Thyroid gland (tissue), 4 donors: ENCODE measurements around the gene INPP4B. TPM values are rescaled to one million over a fixed set of nuclear protein-coding genes. Genes with fewer than 3 reads are reported as not detected.

Experiments used
- DNase-seq, 2 donors: peaks; one replicate each; pipeline ENCODE4 v3.0.0-alpha.2; 2019
- H3K27ac ChIP-seq, 3 donors: fragments of 200-600 bp; sonication (generic); 1 replicate in 2 of 3; 2 replicates in 1 of 3; pipeline ENCODE4 v1.5.1; 2016 to 2019; ENCODE audit warnings: mild to moderate bottlenecking in 1 of 3, moderate library complexity in 1 of 3
- H3K27me3 ChIP-seq: fragments of 200-600 bp; sonication (generic); one replicate; pipeline ENCODE4 v1.5.1; 2019
- H3K36me3 ChIP-seq, 2 donors: fragments of 200-600 bp; sonication (generic); one replicate each; pipeline ENCODE4 v1.5.1; 2016 to 2019
- H3K4me1 ChIP-seq, 2 donors: fragments of 200-600 bp; sonication (generic); one replicate each; pipeline ENCODE4 v1.5.1; 2017 to 2019
- H3K4me3 ChIP-seq, 3 donors: fragments of 200-600 bp; sonication (generic); replicated peaks in 1 of 3; 1 replicate in 2 of 3; 2 replicates in 1 of 3; pipeline ENCODE4 v1.5.1; 2016; ENCODE audit warnings: mild to moderate bottlenecking in 1 of 3
- H3K9me3 ChIP-seq: fragments of 200-600 bp; sonication (generic); one replicate; pipeline ENCODE4 v1.5.1; 2017
- POLR2A ChIP-seq, 2 donors: fragments of 450-650 bp; IDR thresholded peaks; one replicate each; pipeline ENCODE4 v1.6.1; 2017; ENCODE audit warnings: antibody characterized with exemption in 2 of 2, mild to moderate bottlenecking in 2 of 2, moderate library complexity in 1 of 2
- WGBS, 2 donors: methylation state at CpG; one replicate each; pipeline ENCODE4 v1.1.5; 2017; 5-methylcytosine and 5-hydroxymethylcytosine counted together
- intact Hi-C: fragments of 100-400 bp; cut with DNase I; formaldehyde crosslinking; loops from one replicate; pipeline ENCODE4 v1.15.1; 2023
- total RNA-seq, 4 donors: library from RNA; depleted of rRNA; stranded (reverse); fragments of >200 nt; gene quantifications; one replicate each; pipeline ENCODE4 v1.2.3, GENCODE V29; 2016
- TF ChIP-seq, protein P1 (sequence below), 6 experiments: fragments of 200-600 bp in 3 of 6; fragments of 450-650 bp in 3 of 6; sonication (generic) in 3 of 6; IDR thresholded peaks; one replicate each; pipeline ENCODE4 v1.5.1; 2016 to 2019; ENCODE audit warnings: antibody characterized with exemption in 6 of 6, mild to moderate bottlenecking in 2 of 6, inconsistent platforms in 1 of 6, moderate library complexity in 1 of 6

The INPP4B gene
- total RNA-seq, 4 donors from 2014 or later = 8.0 to 22.1 (median 12.0) TPM

- WGBS, 2 donors = 89 to 92% methylated on average over 4 of the region's 4 CpGs
- H3K9me3 ChIP-seq = no peaks in the 10 kb centered on the region
- DNase-seq = no peak
- no peak overlapping the region for H3K27ac ChIP-seq
- no peaks in the 10 kb centered on the region for H3K4me1 ChIP-seq
- intact Hi-C loops = loop anchor here (5.0 kb wide), 1 partner anchor 369 kb away; no protein-coding TSS in a partner anchor
- no peaks in the 10 kb centered on the region for H3K27me3 ChIP-seq
- TF ChIP-seq POLR2A (IDR thresholded peaks at IDR 0.05) = no peak
- TF ChIP-seq, protein P1, sequence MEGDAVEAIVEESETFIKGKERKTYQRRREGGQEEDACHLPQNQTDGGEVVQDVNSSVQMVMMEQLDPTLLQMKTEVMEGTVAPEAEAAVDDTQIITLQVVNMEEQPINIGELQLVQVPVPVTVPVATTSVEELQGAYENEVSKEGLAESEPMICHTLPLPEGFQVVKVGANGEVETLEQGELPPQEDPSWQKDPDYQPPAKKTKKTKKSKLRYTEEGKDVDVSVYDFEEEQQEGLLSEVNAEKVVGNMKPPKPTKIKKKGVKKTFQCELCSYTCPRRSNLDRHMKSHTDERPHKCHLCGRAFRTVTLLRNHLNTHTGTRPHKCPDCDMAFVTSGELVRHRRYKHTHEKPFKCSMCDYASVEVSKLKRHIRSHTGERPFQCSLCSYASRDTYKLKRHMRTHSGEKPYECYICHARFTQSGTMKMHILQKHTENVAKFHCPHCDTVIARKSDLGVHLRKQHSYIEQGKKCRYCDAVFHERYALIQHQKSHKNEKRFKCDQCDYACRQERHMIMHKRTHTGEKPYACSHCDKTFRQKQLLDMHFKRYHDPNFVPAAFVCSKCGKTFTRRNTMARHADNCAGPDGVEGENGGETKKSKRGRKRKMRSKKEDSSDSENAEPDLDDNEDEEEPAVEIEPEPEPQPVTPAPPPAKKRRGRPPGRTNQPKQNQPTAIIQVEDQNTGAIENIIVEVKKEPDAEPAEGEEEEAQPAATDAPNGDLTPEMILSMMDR (IDR thresholded peaks at IDR 0.05) = no peak
- no peaks in the 10 kb centered on the region for H3K36me3 ChIP-seq
- no peak overlapping the region for H3K4me3 ChIP-seq
Observed at GRCh38 chr4:142721187-142721586, 124.9 kb downstream of the INPP4B start.

DNA sequence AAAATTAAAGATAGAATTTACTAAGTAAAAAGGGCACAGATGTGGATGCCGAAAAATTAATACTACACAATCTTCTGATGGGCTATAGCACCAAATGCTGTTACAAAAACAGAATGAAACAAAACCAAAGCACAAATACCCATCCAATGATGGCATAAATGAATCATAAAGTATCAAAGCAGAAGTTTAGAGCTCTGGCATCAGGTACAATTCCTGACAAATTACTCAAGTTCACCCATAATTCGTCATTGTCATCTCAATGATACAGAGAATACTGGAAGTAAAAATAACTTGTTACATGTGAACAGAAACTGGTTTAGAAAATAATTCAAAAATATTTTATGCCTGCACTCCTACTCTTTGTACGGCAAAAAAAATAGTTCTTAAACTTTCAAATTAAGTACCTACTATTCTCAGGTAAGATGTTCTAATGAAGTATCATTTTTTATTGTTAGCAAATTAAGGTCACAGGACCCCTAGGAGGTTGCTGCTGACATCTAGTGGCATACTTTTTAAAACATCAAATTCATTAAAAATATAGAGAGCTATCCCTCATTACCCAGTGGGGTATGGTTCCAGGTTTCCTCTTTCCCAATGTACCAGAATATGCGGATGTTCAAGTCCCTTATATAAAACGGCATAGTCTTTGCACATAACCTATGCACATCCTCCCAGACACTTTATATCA, 126.1 kb downstream of the INPP4B start:
- WGBS, 2 donors = 65 to 67% methylated on average over 5 of the region's 5 CpGs
- Histone ChIP-seq H3K27me3 (no peaks in the 10 kb centered on the region), H3K27ac (no peak overlapping the region), H3K9me3 (no peaks in the 10 kb centered on the region), H3K36me3 (no peaks in the 10 kb centered on the region), H3K4me1 (no peaks in the 10 kb centered on the region), H3K4me3 (no peak overlapping the region)
- TF ChIP-seq, protein P1 (IDR thresholded peaks at IDR 0.05) = peak in 4 of 6 experiments; percentile 21 to 68 (median 63)
- no peak for TF ChIP-seq POLR2A (IDR thresholded peaks at IDR 0.05)
- no peak for DNase-seq
- intact Hi-C loops = loop anchor here (5.0 kb wide), 1 partner anchor 368 kb away; no protein-coding TSS in a partner anchor

GRCh38 chr4:142718981-142719380, 127.1 kb downstream of the INPP4B start:
- no peak for DNase-seq
- intact Hi-C loops = no loop called here
- no peak overlapping the region for H3K27ac ChIP-seq
- H3K27me3 ChIP-seq = no peaks in the 10 kb centered on the region
- no peak overlapping the region for H3K4me3 ChIP-seq
- no peak for TF ChIP-seq POLR2A (IDR thresholded peaks at IDR 0.05)
- TF ChIP-seq, protein P1 (IDR thresholded peaks at IDR 0.05) = no peak
- no peaks in the 10 kb centered on the region for H3K9me3 ChIP-seq
- no peaks in the 10 kb centered on the region for H3K4me1 ChIP-seq
- H3K36me3 ChIP-seq = no peaks in the 10 kb centered on the region

GRCh38 chr4:142715727-142716126, 130.4 kb downstream of the INPP4B start:
- Histone ChIP-seq H3K9me3 (no peaks in the 10 kb centered on the region), H3K27ac (no peak overlapping the region), H3K4me3 (no peak overlapping the region), H3K27me3 (no peaks in the 10 kb centered on the region), H3K36me3 (no peaks in the 10 kb centered on the region), H3K4me1 (no peaks in the 10 kb centered on the region)
- DNase-seq = no peak
- TF ChIP-seq, protein P1 (IDR thresholded peaks at IDR 0.05) = no peak
- no peak for TF ChIP-seq POLR2A (IDR thresholded peaks at IDR 0.05)
- intact Hi-C loops = no loop called here

GRCh38 chr4:142713282-142714030, 132.6 kb downstream of the INPP4B start:
- 92 to 96% methylated on average over 2 of the region's 2 CpGs for WGBS, 2 donors
- no peak for DNase-seq
- no peaks in the 10 kb centered on the region for H3K27me3 ChIP-seq
- intact Hi-C loops = no loop called here
- no peak overlapping the region for H3K4me3 ChIP-seq
- no peak overlapping the region for H3K27ac ChIP-seq
- no peaks in the 10 kb centered on the region for H3K9me3 ChIP-seq
- no peak for TF ChIP-seq POLR2A (IDR thresholded peaks at IDR 0.05)
- TF ChIP-seq, protein P1 (IDR thresholded peaks at IDR 0.05) = no peak
- no peaks in the 10 kb centered on the region for H3K36me3 ChIP-seq
- H3K4me1 ChIP-seq = no peaks in the 10 kb centered on the region
